Osteoblast (primary cell): ENCODE results near the gene SLC38A1. TPM values are rescaled to one million over a fixed set of nuclear protein-coding genes. Genes with fewer than 3 reads are reported as not detected.
A peak's percentile ranks its signal among the peaks of the same experiment; 100 is the strongest.

Source experiments
- DNase-seq: peaks from one replicate; pipeline ENCODE4 v3.0.0; 2011; ENCODE audit warnings: low spot score, mixed read lengths; ENCODE audit not compliant: insufficient read length; ENCODE audit errors: missing footprints
- H2AFZ ChIP-seq: 2 replicates; pipeline ENCODE4 v1.6.0; 2011; ENCODE audit warnings: mild to moderate bottlenecking, low read length
- H3K27ac ChIP-seq: 2 replicates; pipeline ENCODE4 v1.5.1; 2011; ENCODE audit warnings: mild to moderate bottlenecking, low read depth, low read length, moderate library complexity
- H3K27me3 ChIP-seq: 2 replicates; pipeline ENCODE4 v1.6.0; 2012; ENCODE audit warnings: mild to moderate bottlenecking, control low read depth, inconsistent platforms, low read length, moderate library complexity; ENCODE audit not compliant: insufficient read depth
- H3K36me3 ChIP-seq: 2 replicates; pipeline ENCODE4 v1.5.1; 2011; ENCODE audit warnings: mild to moderate bottlenecking, low read length, control low read depth, moderate library complexity; ENCODE audit not compliant: insufficient read depth
- H3K4me1 ChIP-seq: 2 replicates; pipeline ENCODE4 v1.5.1; 2011; ENCODE audit warnings: mild to moderate bottlenecking, low read length, control low read depth, moderate library complexity; ENCODE audit not compliant: insufficient read depth
- H3K4me2 ChIP-seq: 2 replicates; pipeline ENCODE4 v1.6.0; 2011; ENCODE audit warnings: mild to moderate bottlenecking, low read length; ENCODE audit not compliant: insufficient read depth
- H3K4me3 ChIP-seq: fragments of 200-600 bp; sonication (generic); 3 replicates; pipeline ENCODE4 v1.5.1; 2012; ENCODE audit warnings: mild to moderate bottlenecking, low read length, inconsistent platforms; ENCODE audit not compliant: insufficient read depth
- H3K79me2 ChIP-seq: 2 replicates; pipeline ENCODE4 v1.6.0; 2012; ENCODE audit warnings: mild to moderate bottlenecking, low read length, control low read depth, inconsistent platforms; ENCODE audit not compliant: insufficient read depth
- H3K9me3 ChIP-seq: 2 replicates; pipeline ENCODE4 v1.5.1; 2011; ENCODE audit warnings: low read depth, low read length, control low read depth
- H4K20me1 ChIP-seq: 2 replicates; pipeline ENCODE4 v1.6.0; 2012; ENCODE audit warnings: mild to moderate bottlenecking, low read length, control low read depth; ENCODE audit not compliant: insufficient read depth
- CTCF ChIP-seq: IDR thresholded peaks from 2 replicates; pipeline ENCODE4 v1.5.1; 2011; ENCODE audit warnings: mild to moderate bottlenecking, low read depth, low read length, moderate library complexity; ENCODE audit errors: extremely low read depth
- total RNA-seq: library from RNA; depleted of rRNA; stranded (reverse); fragments of >200 nt; gene quantifications from 2 replicates; pipeline ENCODE4 v1.2.3, GENCODE V29; 2012

Gene SLC38A1
- total RNA-seq, 1 donor = 29.7 TPM

- Histone ChIP-seq H3K36me3 (no peaks in the 10 kb centered on the region), H3K4me3 (no peak overlapping the region), H3K27me3 (peaks cover 7% of the 10 kb centered on the region), H3K79me2 (no peaks in the 10 kb centered on the region), H2AFZ (peak overlapping the region; percentile 24), H3K9me3 (no peaks in the 10 kb centered on the region), H3K4me2 (no peak overlapping the region), H4K20me1 (no peaks in the 10 kb centered on the region), H3K4me1 (no peaks in the 10 kb centered on the region), H3K27ac (no peak overlapping the region)
- TF ChIP-seq CTCF = no peak
- DNase-seq = no peak
Measured at GRCh38 chr12:46174919-46175318, 93.9 kb downstream of the SLC38A1 start.

DNA sequence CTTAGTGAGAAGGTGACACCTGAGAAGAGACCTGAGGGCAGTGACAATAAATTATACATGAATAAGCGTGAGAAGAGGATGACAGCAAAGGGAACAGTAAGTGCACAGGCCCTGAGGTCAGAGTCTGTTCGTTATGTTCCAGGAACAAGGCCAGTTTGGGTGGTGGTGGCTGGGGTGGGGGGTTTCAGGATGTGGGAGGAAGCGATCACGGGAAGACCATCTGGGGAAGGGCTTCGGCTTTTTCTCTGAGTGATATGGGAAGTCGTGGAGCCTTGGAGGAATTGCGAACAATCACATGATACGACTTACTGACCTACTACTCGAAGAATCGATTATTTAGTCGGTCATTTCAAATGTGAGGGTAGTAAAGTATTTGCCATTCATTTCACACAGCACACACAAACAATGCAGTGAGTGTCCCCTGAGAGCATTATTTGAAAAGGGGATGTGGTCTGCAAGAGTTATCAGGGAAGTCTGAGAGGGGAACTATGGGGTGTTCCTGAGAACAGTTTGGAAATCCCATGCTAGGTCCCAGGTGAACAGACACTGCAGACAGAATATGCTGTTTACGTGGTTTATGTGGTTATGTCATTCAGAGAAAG lies 94.7 kb downstream of the SLC38A1 start:
- H3K4me1 ChIP-seq = no peaks in the 10 kb centered on the region
- H3K27me3 ChIP-seq = peaks cover 7% of the 10 kb centered on the region
- H3K4me2 ChIP-seq = no peak overlapping the region
- no peak overlapping the region for H2AFZ ChIP-seq
- no peaks in the 10 kb centered on the region for H4K20me1 ChIP-seq
- H3K9me3 ChIP-seq = no peaks in the 10 kb centered on the region
- no peak for TF ChIP-seq CTCF
- H3K27ac ChIP-seq = no peak overlapping the region
- no peaks in the 10 kb centered on the region for H3K79me2 ChIP-seq
- DNase-seq = no peak
- H3K36me3 ChIP-seq = no peaks in the 10 kb centered on the region
- H3K4me3 ChIP-seq = no peak overlapping the region

GRCh38 chr12:46168426-46168825 lies 100.4 kb downstream of the SLC38A1 start:
- Histone ChIP-seq H3K4me3 (no peak overlapping the region), H3K27me3 (peaks cover 12% of the 10 kb centered on the region), H3K79me2 (no peaks in the 10 kb centered on the region), H3K4me2 (no peak overlapping the region), H3K4me1 (no peaks in the 10 kb centered on the region), H3K27ac (no peak overlapping the region), H3K9me3 (no peaks in the 10 kb centered on the region), H2AFZ (no peak overlapping the region), H3K36me3 (no peaks in the 10 kb centered on the region), H4K20me1 (no peaks in the 10 kb centered on the region)
- DNase-seq = no peak
- no peak for TF ChIP-seq CTCF

DNA sequence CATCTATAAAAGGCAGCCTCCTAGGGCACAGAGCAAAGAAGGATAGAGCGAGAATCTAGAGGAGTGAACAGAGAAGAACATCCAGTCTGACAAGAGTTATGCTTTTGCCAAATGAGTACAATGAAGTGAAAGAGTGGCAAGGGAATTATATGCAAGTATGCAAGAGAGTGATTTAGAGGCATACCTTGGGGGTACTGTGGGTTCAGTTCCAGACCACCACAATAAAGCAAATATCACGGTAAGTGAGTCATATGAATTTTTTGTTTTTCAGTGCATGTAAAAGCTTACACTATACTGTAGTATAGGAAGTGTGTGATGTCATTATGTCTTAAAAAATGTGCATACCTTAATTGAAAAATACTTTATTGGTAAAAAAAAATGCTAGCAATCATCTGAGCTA lies 101.4 kb downstream of the SLC38A1 start:
- Histone ChIP-seq H3K4me1 (no peaks in the 10 kb centered on the region), H3K4me2 (no peak overlapping the region), H3K27me3 (peaks cover 12% of the 10 kb centered on the region), H3K4me3 (no peak overlapping the region), H4K20me1 (no peaks in the 10 kb centered on the region), H3K79me2 (no peaks in the 10 kb centered on the region), H3K27ac (no peak overlapping the region), H2AFZ (no peak overlapping the region), H3K9me3 (no peaks in the 10 kb centered on the region), H3K36me3 (no peaks in the 10 kb centered on the region)
- no peak for DNase-seq
- no peak for TF ChIP-seq CTCF
